Stimulated activated naive CD4-positive, alpha-beta T cell treated with Interleukin-2 at 50 U/mL for 16 hours (primary cell): ENCODE data around the gene PTMA.
"Not testable (repeated sequence)": the region's sequence is repeated elsewhere in the genome, so short reads cannot be mapped to it uniquely, and the experiment has no call there.

Experiments
- DNase-seq: peaks from one replicate; lab custom pipeline; 2025; lab: John Stamatoyannopoulos, UW

PTMA gene

DNA sequence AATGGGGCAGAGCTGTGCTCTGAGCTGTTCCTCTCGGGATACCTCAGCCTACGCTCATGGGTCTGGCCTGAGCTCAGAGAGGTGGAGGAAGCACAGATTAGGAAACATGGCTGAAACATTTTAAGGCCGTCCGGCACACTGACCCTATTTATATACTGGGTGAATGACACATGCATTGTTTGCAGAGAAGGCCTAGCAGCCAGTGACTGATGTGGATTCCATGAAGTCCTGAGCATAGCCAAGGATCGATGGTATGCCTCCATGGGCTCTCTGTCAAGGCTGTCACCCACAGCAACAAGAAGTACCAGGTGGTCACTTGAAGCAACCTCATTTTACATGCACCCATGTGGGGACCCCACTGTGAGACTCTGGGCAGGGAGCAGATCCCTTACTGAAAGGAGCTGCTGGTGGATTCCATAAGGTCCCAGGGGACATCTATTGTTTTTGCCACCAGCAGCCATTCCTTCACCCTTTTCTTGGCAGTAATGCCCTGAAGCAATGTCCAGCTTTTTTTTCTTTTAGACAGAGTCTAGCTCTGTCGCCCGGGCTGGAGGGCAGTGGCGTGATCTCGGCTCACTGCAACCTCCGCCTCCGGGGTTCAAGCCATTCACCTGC lies 8.4 kb downstream of the PTMA start:
- no peak for DNase-seq

DNA sequence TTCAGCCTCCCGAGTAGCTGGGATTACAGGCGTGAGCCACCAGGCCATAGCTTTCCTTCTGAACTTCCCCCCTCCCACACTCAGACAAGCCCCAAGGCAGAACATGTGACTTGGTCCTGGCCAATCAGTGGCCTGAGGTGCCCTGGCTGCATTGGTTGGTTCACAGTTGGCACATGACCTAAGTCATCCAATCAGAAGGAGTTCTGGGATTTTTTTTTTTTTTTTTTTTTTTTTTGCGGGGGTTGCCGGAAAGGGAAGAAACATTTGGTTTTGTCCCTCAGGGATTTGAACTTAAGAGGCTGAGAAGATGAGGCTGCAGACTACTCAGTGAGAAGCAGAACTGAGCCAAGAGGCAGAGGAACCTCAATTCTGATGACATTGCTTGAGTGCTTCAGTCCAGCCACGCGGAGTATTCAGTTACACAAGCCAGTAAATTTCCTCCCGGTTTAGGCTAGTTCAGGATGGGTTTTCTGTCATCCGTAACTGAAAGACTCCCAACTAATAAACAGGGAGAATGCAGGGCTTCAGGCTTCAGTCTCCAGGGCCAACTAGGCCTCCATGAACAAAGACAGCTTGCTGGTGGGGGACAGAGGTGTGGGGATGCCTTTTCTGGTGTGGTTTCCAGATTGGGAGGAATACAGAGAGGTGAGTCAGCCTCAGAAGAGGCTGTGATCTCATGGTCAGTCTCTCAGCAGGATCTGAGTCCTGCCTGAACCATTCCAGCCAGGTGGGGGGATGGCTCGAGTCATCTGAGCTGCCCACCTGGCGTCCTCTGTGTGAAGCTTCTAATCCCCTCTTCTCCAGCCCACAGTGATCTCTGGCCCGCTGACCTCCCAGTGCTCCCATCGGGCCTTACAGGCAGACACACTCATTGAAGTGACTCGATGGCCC lies 9.2 kb downstream of the PTMA start:
- DNase-seq, result peak; percentile 13

DNA sequence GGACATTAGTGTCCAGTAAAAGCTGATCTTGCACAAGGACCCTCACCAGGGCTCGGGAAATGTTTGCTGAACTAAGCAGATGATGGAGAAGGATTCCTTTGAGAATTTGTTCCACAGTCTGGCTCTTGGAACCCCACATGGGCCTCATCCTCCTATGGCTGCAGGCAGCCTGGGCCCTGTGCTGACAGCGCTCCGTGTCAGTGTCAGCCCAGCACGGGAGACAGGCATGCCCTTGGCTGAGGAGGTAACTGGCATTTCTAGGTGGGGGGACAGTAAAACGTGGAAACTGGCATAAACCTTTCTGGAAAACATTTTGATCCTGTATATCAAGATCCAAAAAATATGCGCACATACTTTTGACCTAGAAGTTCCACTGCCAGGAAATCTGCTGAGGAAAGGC lies 10.5 kb downstream of the PTMA start:
- no peak for DNase-seq

DNA sequence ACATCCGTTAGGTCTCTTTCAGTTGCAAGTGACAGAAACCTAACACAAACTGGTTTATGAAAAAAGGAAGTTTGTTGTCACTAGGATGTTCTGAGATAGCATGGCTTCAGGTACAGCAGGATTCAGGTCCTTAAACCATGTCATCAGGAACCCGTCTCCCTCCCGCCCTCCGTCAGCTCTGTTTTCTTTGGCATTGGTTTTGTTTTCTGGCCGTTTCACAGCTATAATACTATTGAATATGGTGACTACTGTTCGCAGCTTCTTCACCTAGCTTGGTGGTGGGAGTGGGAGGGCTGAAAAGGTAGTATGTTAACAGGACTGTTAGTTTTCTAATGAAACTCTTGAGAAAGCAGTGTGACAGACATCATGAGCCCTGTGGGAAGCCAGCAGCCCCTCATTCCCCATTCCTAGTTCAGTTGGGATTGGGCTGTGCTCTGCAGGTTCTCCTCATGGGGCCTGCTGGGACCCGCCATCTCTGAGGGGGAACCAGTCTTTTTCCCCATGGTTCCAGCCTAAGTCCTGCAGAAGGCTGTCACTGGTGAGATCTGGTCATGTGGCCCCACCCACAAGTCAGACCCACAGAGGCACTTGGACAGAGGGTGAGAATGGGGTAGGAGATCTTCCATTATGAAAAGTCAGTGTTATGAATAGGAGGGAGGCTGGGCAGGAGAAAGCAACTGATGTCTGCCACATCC lies 12.1 kb downstream of the PTMA start:
- DNase-seq, result no peak

DNA sequence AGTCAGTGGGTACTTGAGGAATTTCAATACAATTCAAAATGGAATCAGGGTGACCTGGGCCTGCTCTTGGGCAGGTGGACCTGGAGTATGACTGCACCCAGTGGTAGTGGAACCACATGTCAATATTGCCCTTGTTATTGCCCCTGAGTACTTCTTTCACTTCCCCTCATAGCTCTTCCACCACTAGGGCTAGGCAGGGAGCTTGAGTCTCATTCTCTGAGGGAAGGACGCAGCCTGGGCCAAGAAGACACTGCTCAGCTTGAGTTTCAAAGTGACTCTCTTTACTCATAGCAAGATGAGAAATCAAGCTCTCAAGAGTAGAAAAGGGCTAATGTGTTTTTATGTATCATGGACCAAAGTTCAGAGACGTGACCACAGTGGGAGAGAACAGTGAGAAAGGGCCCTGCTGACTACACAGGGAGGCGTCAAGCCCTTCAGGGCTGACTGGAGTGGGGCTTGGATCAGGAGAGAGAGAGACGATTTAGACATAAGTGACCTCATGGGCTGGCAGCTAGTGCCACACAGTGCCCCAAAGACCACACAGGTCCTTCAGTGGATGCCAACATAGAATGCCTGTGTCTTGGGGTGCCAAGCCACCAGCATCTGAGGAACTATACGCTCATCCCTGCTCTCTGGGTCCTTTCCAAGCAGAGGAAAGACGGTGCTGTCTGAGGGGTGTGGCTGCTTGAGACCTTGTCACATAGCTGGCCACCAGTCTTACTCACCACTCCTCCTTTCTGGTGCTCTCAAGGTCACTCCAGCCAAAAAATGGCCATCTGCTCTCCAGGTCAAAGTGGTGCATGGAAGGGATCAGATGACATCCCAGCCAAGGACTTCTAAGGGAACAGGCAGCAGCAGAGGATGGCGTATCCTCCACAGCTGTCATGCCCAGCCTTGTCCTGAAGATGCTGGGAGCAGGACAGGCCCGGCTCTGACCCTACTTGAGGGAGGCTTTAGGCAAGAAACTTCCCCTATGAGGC lies 13.0 kb downstream of the PTMA start:
- no peak for DNase-seq

DNA sequence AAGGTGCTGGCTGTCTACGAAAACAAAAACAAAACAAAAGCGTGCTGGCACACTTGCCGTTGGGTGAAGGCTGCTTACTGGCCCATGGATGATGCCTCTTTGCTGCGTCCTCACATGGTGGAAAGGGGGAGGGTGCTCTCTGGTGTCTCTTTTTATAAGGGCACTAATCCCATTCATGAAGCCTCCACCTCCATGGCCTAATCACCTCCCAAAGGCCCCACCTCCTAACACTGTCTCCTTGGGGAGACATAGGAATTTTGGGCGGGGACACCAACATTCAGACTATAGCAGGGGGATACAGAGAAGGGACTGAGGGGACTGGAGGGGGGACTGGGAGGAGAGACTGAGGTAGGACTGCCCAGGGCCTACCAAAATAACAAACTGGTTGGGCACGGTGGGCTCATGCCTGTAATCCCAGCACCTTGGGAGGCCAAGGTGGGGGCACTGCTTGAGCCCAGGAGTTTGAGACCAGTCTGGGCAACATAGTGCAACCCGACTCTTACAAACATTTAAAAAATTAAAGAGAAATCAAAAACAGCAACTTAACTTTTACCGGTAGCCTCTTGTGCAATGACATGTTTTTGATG lies 14.5 kb downstream of the PTMA start:
- DNase-seq, result no peak

DNA sequence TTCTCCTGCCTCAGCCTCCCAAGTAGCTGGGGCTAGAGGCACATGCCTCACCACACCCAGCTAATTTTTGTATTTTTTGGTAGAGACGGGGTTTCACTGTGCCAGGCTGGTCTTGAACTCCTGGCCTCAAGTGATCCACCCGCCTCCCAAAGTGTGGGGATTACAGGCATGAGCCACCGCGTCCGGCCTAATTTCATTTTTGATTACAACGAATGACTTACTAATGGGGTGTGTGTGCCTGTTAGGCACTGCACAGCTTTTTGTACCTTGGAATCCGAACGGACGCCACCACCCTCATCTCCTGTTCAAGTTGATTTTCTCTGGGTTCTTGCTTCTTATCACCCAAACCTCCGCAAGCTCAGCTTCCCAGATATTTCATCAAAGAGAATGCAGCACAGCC lies 17.2 kb downstream of the PTMA start:
- DNase-seq, result no peak

DNA sequence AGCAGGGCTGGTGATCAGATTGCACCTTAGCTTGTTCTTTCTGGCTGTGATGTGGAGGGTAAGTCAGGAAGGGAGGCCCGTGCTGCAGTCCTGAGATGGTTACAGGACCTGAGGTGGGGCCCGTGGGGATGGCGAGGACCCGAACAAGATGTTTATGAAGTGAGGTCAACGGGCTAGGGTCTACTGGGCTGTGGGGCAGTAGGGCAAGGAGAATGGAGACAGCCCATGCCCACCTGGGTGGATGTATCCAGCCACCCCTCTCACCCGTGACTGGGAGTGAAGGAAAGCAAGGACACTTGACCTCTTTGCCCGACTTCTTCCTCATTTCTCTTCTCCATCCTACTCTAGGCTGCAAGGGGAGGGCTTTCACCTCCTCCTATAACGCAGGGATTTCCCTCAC lies 18.0 kb downstream of the PTMA start:
- DNase-seq, result no peak

DNA sequence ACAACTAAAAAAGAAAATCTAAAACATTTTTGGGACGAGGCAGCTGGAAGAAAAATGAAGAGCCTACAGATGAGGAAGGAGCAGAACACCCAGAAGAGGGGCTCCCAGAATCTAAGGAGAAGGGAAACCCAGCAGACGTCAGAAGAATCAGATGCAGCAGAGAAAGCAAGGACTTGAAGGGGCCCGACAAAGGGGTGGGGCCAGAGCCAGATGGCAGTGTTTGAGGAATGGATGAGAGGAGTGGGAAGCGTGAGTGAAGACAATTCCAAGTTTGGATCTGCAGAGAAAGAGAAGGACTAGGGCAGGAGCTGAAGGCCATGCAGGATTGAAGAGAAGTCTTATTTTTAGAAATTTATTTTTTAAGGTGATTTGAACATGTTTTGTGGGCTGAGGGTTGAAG lies 19.3 kb downstream of the PTMA start:
- no peak for DNase-seq

DNA sequence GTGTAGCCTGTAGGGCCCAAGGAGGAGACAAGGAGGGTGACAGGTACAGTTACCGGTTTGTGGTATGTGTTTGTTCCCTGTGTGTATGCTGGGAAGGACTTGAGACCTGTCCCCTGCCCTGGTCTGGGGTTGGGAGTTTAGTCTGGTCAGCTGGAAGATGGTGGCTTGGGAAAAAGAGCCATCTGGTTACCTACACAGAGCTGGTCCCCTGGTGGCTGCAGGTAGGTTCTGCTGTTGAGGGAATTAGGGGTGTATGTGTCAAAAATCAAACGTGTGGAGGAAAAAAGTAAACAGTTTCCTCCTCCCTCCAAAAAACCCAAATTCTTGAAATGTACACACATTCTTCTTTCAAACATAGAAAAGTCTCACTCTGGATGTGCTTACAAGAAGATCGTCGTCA lies 24.3 kb downstream of the PTMA start:
- DNase-seq, result no peak

DNA sequence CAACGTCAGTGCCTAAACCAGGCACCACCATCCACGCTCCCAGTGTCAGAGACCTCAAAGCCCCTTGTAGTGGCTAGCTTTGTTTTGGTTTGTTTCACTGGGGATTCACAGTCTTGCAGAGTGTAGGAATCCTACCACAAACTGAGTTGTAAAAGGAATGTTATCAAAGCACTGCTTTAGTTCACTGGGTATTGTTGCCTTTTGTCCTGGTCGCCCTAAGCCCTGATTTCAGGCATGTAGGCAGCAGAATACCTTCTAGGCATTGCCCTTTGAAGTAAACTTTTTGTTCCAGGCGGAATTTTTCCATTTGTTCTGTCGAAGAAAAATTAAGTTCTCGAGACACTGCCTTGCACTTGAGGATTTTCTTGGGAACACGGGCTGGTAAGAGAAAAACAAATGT lies 29.4 kb downstream of the PTMA start:
- DNase-seq, result no peak

DNA sequence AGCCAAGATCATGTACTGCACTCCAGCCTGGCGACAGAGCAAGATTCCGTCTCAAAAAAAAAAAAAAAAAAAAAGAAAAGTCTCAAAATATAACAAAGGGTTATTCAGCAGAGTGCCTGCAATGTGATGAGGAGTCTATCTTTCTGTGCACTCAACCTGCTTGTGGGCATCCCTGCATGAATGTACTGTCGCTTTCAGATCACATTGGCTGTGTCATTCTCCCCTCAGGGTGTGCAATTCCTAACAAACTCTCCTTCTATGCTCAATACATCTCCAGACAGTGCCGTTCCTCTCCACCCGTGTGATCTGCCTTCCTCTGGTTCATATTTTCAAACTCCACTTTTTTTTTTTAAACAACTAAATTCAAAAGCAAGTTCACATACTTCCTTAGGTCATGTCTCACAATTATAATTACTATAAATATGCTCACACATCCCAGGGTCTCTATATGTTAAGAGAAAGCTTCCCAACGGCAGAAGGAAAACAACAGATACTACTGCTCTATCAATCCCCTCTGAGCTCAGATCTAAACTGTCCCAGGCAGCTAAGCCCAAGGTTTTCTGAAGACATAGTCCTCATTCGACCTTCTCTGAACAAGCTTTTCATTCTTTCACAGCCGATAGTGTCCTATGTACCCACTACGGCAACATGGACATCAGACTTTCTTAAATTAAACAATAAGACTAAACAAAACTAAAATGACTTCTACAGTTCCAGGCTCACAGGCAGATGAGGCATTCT lies 35.2 kb downstream of the PTMA start:
- DNase-seq, result no peak

DNA sequence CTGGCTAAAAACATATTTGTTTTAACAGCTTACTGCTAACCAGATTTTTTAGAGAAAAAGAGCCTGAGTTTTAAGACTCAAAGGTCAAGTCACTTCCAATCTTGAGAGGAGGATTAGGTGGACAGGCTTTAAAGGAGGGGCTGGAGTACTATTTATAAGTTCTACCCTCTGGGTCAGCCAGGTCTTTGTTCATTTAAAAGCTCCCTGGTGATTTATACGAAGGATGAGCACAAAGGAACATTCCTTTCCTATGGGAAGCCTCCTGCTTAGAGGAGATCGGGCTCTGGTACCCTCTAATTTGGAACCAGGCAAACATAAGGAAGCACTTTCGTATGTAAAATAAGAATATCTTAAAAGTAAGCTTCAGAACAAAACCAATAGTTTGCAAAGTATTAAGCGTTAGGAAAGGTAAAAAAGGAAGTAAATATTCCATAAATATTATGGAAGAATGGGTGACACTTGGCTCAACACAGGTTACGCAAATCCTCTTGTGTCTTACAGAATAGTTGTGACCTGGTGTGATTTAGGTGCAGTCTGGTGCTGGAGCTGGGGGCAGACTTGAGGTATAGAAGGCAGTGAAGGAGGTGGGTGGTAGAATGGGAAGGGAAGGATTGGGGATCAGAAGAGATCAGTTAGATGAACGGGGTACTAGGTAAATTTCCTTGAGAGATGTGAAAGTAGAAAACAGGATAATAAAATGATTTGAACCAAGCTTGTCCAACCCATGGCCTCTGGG lies 37.1 kb downstream of the PTMA start:
- DNase-seq, result no peak

DNA sequence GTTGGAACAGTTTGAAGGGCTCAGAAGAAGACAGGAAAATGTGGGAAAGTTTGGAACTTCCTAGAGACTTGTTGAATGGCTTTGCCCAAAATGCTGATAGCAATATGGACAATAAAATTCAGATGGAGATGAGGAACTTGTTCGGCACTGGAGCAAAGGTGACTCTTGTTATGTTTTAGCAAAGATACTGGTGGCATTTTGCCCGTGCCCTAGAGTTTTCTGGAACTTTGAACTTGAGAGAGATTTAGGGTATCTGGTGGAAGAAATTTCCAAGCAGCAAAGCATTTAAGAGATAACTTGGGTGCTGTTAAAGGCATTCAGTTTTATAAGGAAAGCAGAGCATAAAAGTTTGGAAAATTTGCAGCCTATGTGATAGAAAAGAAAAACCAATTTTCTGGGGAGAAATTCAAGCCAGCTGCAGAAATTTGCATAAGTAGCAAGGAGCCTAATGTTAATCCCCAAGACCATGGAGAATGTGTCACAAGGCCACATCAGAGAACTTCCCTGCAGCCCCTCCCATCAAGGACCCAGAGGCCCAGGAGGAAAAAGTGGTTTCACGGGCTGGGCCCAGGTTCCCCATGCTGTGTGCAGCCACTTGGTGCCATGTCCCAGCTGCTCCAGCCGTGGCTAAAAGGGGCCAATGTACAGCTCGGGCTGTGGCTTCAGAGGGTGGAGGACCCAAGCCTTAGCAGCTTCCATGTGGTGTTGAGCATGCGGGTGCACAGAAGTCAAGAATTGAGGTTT lies 40.0 kb downstream of the PTMA start:
- DNase-seq, result not testable (repeated sequence)

DNA sequence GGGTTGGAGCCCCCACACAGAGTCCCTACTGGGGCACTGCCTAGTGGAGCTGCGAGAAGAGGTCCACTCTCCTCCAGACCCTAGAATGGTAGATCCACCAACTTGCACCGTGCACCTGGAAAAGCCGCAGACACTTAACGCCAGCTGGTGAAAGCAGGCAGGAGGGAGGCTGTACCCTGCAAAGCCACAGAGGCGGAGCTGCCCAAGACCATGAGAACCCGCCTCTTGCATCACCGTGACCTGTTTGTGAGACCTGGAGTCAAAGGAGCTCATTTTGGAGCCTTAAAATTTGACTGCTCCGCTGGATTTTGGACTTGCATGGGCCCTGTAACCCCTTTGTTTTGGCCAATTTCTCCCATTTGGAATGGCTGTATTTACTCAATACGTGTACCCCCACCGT lies 40.7 kb downstream of the PTMA start:
- DNase-seq, result not testable (repeated sequence)

DNA sequence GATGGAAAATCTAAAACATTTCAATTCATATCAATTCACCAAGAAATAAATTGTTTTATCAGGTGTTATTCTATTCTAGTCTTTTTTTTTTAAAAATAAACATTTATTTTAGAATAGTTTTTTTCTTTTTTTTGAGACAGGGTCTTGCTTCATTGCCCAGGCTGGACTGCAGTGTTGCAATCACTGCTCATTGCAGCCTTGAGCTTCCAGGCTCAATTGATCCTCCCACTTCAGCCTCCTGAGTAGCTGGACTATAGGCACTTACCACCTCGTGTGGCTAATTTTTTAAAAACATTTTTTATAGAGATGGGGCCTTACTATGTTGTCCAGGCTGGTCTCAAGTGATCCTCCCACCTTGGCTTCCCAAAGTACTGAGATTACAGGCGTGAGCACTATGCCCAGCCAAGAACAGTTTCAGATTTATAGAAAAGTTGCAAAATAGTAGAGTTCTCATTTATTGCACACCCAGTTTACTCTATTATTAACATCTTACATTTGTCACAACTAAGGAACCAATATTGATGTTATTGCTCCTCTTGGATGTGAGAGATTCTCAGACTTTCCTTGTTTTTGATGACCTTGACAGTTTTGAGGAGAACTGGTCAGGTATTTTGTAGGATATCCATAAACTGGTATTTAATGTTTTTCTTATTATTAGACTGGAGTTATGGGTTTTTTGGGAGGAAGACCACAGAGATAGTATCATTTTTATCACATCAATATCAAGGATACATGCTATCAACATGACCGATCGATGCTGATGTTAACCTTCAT lies 42.9 kb downstream of the PTMA start:
- no peak for DNase-seq

DNA sequence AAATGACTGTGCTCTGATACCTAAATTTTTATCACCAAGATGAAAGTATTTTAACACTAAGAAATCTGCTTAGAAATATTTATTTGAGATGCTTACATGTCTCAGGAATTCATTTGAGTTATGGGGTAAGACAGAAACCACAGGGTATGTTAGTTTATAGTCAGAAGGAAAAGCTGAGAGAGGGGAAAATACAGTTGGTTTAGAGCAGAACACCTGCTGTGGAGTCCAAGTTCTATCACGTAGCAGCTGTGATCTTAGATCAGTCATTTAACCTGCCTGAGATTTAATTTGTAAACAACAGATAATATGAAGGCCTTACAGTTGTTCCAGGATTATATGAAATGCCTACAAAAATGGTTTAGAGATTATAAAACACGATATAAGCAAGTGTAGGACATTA lies 43.7 kb downstream of the PTMA start:
- DNase-seq, result no peak

DNA sequence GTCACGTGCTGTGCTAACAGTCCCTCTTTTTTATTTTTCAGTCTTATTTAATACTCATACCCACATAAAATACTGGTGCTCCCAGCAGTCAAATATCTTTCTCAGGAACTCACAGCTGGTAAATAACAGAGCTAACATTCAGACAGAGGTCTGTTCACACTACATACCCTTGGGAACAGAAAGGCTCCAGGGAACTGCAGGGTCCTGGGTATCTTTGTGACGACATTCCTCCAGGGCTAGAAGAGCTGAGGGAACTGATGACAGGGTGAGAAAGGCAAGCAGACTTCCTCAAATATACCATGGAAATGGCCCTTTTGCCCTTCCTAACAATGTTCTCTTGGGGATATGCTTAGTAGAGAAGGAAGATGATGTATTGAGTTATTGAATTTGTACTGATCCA lies 53.4 kb downstream of the PTMA start:
- no peak for DNase-seq
